Measurements from ENCODE around the gene DDX1. TPM values are rescaled to one million over a fixed set of nuclear protein-coding genes. Genes with fewer than 3 reads are reported as not detected.

DDX1 gene
- total RNA-seq, 1 experiment from 2014 or later = 115 TPM

DNA sequence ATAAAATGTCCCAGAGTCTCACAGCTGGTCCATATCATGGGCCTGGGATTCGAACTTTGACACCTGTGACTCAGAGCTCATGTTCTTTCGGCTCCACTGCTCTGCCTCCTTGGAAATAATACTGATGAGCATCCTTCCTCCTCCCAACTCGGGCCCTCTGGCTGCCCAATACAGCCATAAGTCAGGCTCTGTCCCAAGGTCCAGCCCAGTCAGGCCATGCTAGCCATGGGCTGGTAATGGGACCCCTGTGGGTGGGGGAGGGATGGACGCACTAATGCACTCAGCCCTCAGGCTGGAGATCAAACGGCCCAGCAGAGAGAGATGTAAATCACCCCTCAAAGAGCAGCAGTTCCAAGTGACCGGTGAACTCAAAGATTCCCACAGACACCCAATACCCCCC lies 61.1 kb downstream of the DDX1 start:
- H3K9me3 Mint-ChIP-seq = no peaks in the 10 kb centered on the region
- ChIA-PET POLR2A (no interaction called here), CTCF (interaction anchor here (1.2 kb wide), 1 partner anchor 13 kb away, joined by 3 read pairs; no protein-coding TSS in a partner anchor)

DNA sequence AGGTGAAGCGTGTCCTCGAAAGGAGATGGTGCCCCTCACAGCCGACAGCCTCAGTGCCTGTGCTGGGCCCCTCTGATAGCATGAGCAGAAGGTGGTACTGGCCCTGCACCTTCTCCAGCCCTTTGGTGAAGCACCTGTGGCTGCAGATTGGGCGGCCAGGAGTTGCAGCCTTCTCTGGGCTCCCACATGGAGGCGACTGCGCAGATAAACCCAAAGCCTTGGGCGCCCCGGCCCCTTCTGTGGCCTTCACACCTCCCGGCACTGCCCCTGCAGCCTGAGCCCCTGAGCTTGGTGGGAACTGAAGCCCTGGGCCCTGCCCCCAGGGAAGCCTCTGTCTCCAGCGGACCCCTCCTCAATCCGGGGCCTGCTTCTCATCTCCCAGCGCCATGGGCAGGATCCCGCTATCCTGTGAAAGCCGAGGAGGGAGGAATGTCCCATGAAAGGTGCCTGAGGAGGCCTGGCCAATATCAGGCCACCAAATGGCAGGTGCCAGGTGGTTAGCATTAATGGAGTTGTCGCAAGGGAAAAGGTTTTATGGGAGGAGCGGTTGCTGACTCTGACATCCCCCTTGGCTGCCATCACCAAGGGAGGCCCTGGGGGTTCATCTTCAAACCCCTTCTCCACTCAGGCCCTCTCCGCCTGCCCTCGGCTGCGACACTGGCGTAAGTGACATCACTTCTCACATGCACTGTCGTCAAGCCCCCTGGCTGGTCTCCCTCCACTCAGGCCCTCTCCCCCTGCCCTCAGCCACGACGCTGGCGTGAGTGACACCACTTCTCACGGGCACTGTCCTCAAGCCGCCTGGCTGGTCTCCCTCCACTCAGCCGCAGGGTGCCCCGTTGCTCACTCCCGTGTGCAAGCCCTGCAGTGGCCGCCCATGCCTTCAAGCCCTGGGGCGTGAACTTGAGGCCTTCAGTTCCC lies 62.4 kb downstream of the DDX1 start:
- Mint-ChIP-seq H3K4me3 (no peak overlapping the region), H3K27me3 (ENCODE audit: low read depth) (no peaks in the 10 kb centered on the region), H3K36me3 (no peaks in the 10 kb centered on the region), H3K4me1 (peaks cover 4% of the 10 kb centered on the region), H3K9me3 (0 out of 2 replicates have a peak, but pooled peaks cover 6% of the 10 kb centered on the region), H3K27ac (no peak overlapping the region)
- CTCF ChIA-PET = no interaction called here
- POLR2A ChIA-PET = no interaction called here
- ATAC-seq (no peak; the same call in 1 of the 2 replicates), DNase-seq (ENCODE audit: low spot score) (no peak)
- TF ChIP-seq, protein P1, sequence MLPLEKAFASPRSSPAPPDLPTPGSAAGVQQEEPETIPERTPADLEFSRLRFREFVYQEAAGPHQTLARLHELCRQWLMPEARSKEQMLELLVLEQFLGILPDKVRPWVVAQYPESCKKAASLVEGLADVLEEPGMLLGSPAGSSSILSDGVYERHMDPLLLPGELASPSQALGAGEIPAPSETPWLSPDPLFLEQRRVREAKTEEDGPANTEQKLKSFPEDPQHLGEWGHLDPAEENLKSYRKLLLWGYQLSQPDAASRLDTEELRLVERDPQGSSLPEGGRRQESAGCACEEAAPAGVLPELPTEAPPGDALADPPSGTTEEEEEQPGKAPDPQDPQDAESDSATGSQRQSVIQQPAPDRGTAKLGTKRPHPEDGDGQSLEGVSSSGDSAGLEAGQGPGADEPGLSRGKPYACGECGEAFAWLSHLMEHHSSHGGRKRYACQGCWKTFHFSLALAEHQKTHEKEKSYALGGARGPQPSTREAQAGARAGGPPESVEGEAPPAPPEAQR (CRISPR knock-in tag; IDR thresholded peaks at IDR 0.05) = no peak
- TF ChIP-seq, protein P2, sequence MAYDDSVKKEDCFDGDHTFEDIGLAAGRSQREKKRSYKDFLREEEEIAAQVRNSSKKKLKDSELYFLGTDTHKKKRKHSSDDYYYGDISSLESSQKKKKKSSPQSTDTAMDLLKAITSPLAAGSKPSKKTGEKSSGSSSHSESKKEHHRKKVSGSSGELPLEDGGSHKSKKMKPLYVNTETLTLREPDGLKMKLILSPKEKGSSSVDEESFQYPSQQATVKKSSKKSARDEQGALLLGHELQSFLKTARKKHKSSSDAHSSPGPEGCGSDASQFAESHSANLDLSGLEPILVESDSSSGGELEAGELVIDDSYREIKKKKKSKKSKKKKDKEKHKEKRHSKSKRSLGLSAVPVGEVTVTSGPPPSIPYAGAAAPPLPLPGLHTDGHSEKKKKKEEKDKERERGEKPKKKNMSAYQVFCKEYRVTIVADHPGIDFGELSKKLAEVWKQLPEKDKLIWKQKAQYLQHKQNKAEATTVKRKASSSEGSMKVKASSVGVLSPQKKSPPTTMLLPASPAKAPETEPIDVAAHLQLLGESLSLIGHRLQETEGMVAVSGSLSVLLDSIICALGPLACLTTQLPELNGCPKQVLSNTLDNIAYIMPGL (CRISPR knock-in tag; IDR thresholded peaks at IDR 0.05) = no peak
- TF ChIP-seq, protein P3, sequence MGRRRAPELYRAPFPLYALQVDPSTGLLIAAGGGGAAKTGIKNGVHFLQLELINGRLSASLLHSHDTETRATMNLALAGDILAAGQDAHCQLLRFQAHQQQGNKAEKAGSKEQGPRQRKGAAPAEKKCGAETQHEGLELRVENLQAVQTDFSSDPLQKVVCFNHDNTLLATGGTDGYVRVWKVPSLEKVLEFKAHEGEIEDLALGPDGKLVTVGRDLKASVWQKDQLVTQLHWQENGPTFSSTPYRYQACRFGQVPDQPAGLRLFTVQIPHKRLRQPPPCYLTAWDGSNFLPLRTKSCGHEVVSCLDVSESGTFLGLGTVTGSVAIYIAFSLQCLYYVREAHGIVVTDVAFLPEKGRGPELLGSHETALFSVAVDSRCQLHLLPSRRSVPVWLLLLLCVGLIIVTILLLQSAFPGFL (CRISPR knock-in tag; IDR thresholded peaks at IDR 0.05; ENCODE audit: borderline replicate concordance) = no peak
- TF ChIP-seq CREB1 (CRISPR knock-in tag; IDR thresholded peaks at IDR 0.05) = no peak

More for the DNA sequence above, 61.1 kb downstream of the DDX1 start:
- ATAC-seq (no peak), DNase-seq (ENCODE audit: low spot score) (no peak)
- no peak overlapping the region for H3K4me3 Mint-ChIP-seq
- H3K36me3 Mint-ChIP-seq = no peaks in the 10 kb centered on the region
- TF ChIP-seq ESRRA (CRISPR knock-in tag; IDR thresholded peaks at IDR 0.05; ENCODE audit: borderline replicate concordance) (no peak), ZNF423 (CRISPR knock-in tag; IDR thresholded peaks at IDR 0.05) (no peak), OVOL2 (CRISPR knock-in tag; IDR thresholded peaks at IDR 0.05; ENCODE audit: borderline replicate concordance) (no peak)
- TF ChIP-seq, protein P4, sequence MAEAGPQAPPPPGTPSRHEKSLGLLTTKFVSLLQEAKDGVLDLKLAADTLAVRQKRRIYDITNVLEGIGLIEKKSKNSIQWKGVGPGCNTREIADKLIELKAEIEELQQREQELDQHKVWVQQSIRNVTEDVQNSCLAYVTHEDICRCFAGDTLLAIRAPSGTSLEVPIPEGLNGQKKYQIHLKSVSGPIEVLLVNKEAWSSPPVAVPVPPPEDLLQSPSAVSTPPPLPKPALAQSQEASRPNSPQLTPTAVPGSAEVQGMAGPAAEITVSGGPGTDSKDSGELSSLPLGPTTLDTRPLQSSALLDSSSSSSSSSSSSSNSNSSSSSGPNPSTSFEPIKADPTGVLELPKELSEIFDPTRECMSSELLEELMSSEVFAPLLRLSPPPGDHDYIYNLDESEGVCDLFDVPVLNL (CRISPR knock-in tag; IDR thresholded peaks at IDR 0.05; ENCODE audit: borderline replicate concordance, low read depth) = no peak
- TF ChIP-seq, protein P5, sequence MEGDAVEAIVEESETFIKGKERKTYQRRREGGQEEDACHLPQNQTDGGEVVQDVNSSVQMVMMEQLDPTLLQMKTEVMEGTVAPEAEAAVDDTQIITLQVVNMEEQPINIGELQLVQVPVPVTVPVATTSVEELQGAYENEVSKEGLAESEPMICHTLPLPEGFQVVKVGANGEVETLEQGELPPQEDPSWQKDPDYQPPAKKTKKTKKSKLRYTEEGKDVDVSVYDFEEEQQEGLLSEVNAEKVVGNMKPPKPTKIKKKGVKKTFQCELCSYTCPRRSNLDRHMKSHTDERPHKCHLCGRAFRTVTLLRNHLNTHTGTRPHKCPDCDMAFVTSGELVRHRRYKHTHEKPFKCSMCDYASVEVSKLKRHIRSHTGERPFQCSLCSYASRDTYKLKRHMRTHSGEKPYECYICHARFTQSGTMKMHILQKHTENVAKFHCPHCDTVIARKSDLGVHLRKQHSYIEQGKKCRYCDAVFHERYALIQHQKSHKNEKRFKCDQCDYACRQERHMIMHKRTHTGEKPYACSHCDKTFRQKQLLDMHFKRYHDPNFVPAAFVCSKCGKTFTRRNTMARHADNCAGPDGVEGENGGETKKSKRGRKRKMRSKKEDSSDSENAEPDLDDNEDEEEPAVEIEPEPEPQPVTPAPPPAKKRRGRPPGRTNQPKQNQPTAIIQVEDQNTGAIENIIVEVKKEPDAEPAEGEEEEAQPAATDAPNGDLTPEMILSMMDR (IDR thresholded peaks at IDR 0.05) = no peak
- no peaks in the 10 kb centered on the region for H3K27me3 Mint-ChIP-seq (ENCODE audit: low read depth)
- H3K4me1 Mint-ChIP-seq = peaks cover 4% of the 10 kb centered on the region
- H3K27ac Mint-ChIP-seq = no peak overlapping the region

DNA sequence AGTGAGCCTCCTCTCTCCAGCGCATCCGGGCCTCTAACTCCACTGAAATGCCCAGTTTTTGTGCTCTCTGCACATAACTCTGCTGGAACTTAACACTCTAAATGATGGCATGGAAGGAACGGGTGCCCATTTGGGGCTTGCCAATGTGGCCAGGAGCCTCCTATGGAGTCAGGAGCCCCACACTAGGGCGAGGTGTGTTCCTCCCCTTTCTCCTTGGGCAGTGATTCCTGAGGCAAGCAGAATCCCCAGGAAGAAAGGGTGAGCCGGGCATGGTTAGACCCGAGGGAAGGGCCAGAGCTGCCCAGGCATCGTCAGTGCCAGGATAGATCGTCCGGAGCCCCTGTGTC lies 63.0 kb downstream of the DDX1 start:
- Mint-ChIP-seq H3K27ac (no peak overlapping the region), H3K4me3 (no peak overlapping the region), H3K36me3 (no peaks in the 10 kb centered on the region), H3K4me1 (peaks cover 4% of the 10 kb centered on the region), H3K27me3 (ENCODE audit: low read depth) (no peaks in the 10 kb centered on the region), H3K9me3 (0 out of 2 replicates have a peak, but pooled peaks cover 7% of the 10 kb centered on the region)
- DNase-seq (ENCODE audit: low spot score) (no peak), ATAC-seq (no peak)
- CTCF ChIA-PET = no interaction called here
- POLR2A ChIA-PET = no interaction called here
- no peak for TF ChIP-seq NFYB (CRISPR knock-in tag; conservative IDR thresholded peaks at IDR 0.05; ENCODE audit: low read depth)
- no peak for TF ChIP-seq ATF1 (CRISPR knock-in tag; IDR thresholded peaks at IDR 0.05)
- TF ChIP-seq OVOL2 (CRISPR knock-in tag; IDR thresholded peaks at IDR 0.05; ENCODE audit: borderline replicate concordance) = no peak
- no peak for TF ChIP-seq SMAD4 (CRISPR knock-in tag; IDR thresholded peaks at IDR 0.05)
- TF ChIP-seq NR3C1 (CRISPR knock-in tag; conservative IDR thresholded peaks at IDR 0.05; ENCODE audit: low read depth) = no peak
- no peak for TF ChIP-seq RORB (CRISPR knock-in tag; IDR thresholded peaks at IDR 0.05)
- no peak for TF ChIP-seq GRHL2 (CRISPR knock-in tag; IDR thresholded peaks at IDR 0.05; ENCODE audit: insufficient replicate concordance, severe bottlenecking)
- TF ChIP-seq HMGA2 (CRISPR knock-in tag; IDR thresholded peaks at IDR 0.05) = no peak
- TF ChIP-seq, protein P6, sequence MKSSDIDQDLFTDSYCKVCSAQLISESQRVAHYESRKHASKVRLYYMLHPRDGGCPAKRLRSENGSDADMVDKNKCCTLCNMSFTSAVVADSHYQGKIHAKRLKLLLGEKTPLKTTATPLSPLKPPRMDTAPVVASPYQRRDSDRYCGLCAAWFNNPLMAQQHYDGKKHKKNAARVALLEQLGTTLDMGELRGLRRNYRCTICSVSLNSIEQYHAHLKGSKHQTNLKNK (CRISPR knock-in tag; IDR thresholded peaks at IDR 0.05) = no peak
- TF ChIP-seq TEAD1 (CRISPR knock-in tag; IDR thresholded peaks at IDR 0.05) = no peak
- no peak for TF ChIP-seq ZNF219 (CRISPR knock-in tag; IDR thresholded peaks at IDR 0.05; ENCODE audit: borderline replicate concordance)
- no peak for TF ChIP-seq IRF2 (CRISPR knock-in tag; IDR thresholded peaks at IDR 0.05; ENCODE audit: borderline replicate concordance, low read depth)
- TF ChIP-seq, protein P2 (CRISPR knock-in tag; IDR thresholded peaks at IDR 0.05) = no peak

All from WTC11 (cell line).